Bronchial epithelial cell (primary cell): ENCODE measurements around the gene MGAT5. TPM values are rescaled to one million over a fixed set of nuclear protein-coding genes. Genes with fewer than 3 reads are reported as not detected.

Source experiments
- DNase-seq: peaks from one replicate; pipeline ENCODE4 v3.0.0-alpha.2; 2010; ENCODE audit warnings: low read depth
- FAIRE-seq: peaks from 2 replicates; lab custom pipeline; 2011; peaks lifted over from hg19 to GRCh38; lab: Jason Lieb, UNC
- H3K27me3 ChIP-seq: 2 replicates; pipeline ENCODE4 v1.5.1; 2011; ENCODE audit warnings: low read length; ENCODE audit not compliant: control insufficient read depth, insufficient read depth
- H3K36me3 ChIP-seq: 2 replicates; pipeline ENCODE4 v1.5.1; 2011; ENCODE audit warnings: low read length; ENCODE audit not compliant: control insufficient read depth, insufficient read depth
- H3K4me3 ChIP-seq: 2 replicates; pipeline ENCODE4 v1.5.1; 2011; ENCODE audit warnings: mild to moderate bottlenecking, low read depth, low read length, control low read depth
- CTCF ChIP-seq: IDR thresholded peaks from 2 replicates; pipeline ENCODE4 v1.5.1; 2011; ENCODE audit warnings: mild to moderate bottlenecking, moderate library complexity, low read length, control low read depth, inconsistent platforms; ENCODE audit not compliant: insufficient read depth, severe bottlenecking
- total RNA-seq: library from RNA; depleted of rRNA; stranded (reverse); fragments of >200 nt; gene quantifications from 2 replicates; pipeline ENCODE4 v1.2.1, GENCODE V29; 2014

Gene MGAT5
- total RNA-seq, 1 donor from 2014 or later, result 48.7 TPM

- FAIRE-seq, result no peak
- TF ChIP-seq CTCF, result no peak
- no peak for DNase-seq
- no peak overlapping the region for H3K4me3 ChIP-seq
- no peaks in the 10 kb centered on the region for H3K27me3 ChIP-seq
- H3K36me3 ChIP-seq, result no peaks in the 10 kb centered on the region
These were observed 160.0 kb downstream of the MGAT5 start for GRCh38 chr2:134413912-134414311.

- Histone ChIP-seq H3K36me3 (no peaks in the 10 kb centered on the region), H3K27me3 (no peaks in the 10 kb centered on the region), H3K4me3 (no peak overlapping the region)
- TF ChIP-seq CTCF, result no peak
- no peak for DNase-seq
- no peak for FAIRE-seq
These were observed 162.1 kb downstream of the MGAT5 start for GRCh38 chr2:134416018-134416417.

- DNase-seq (no peak), FAIRE-seq (no peak)
- no peak for TF ChIP-seq CTCF
- Histone ChIP-seq H3K36me3 (no peaks in the 10 kb centered on the region), H3K27me3 (no peaks in the 10 kb centered on the region), H3K4me3 (no peak overlapping the region)
These were observed 162.8 kb downstream of the MGAT5 start for GRCh38 chr2:134416637-134417036.

GRCh38 chr2:134417968-134418582, 164.2 kb downstream of the MGAT5 start:
- FAIRE-seq (no peak), DNase-seq (no peak)
- Histone ChIP-seq H3K27me3 (no peaks in the 10 kb centered on the region), H3K36me3 (no peaks in the 10 kb centered on the region), H3K4me3 (no peak overlapping the region)
- no peak for TF ChIP-seq CTCF

- no peak overlapping the region for H3K4me3 ChIP-seq
- no peak for FAIRE-seq
- H3K36me3 ChIP-seq, result peaks cover 2% of the 10 kb centered on the region
- TF ChIP-seq CTCF, result no peak
- no peak for DNase-seq
- H3K27me3 ChIP-seq, result no peaks in the 10 kb centered on the region
These were observed 166.4 kb downstream of the MGAT5 start for GRCh38 chr2:134420259-134420658.

GRCh38 chr2:134420920-134421319, 167.0 kb downstream of the MGAT5 start:
- FAIRE-seq (no peak), DNase-seq (no peak)
- no peak overlapping the region for H3K4me3 ChIP-seq
- H3K27me3 ChIP-seq, result no peaks in the 10 kb centered on the region
- no peak for TF ChIP-seq CTCF
- H3K36me3 ChIP-seq, result peaks cover 2% of the 10 kb centered on the region
